Measurements from ENCODE around the gene SCAF1. TPM values are rescaled to one million over a fixed set of nuclear protein-coding genes. Genes with fewer than 3 reads are reported as not detected.

SCAF1 gene
- total and polyA plus RNA-seq, 2 of the 13 experiments (the other 11 are each of a cell fraction or from before 2014, with no cell fraction given) = 3.3 to 6.1 TPM

DNA sequence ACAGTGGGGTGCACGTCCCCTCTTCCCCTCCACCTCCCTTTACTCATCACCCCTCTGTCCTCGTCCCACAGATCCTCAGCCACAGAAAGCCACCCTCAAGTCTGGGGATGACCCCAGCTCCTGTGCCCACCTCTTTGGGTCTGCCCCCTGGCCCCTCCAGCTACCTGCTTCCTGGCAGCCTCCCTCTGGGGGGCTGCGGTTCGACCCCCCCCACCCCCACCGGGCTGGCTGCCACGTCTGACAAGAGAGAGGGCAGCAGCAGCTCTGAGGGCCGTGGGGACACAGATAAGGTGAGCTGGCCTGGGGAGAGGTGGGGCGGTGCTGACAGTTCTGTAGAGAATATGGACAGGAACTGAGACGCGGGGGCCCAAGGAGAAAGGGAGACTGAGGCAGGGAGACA lies 12.6 kb downstream of the SCAF1 start:
- intact Hi-C loops (cut with micrococcal nuclease; ENCODE audit: unreplicated experiment) (no loop called here), in situ Hi-C loops (cut with HindIII; ENCODE audit: extremely low pct_ligation_motif_present, low pct_unique_long_range_greater_than_20kb) (no loop called here)
- Histone ChIP-seq H3K4me2 (ENCODE audit: low read depth, low read length) (no peak overlapping the region), H3K27me3 (ENCODE audit: control insufficient read depth in 1 of 2, insufficient read depth in 2 of 2, low read length in 2 of 2) (no peaks in the 10 kb centered on the region), H3K79me2 (ENCODE audit: insufficient read depth, low read length) (no peaks in the 10 kb centered on the region), H3K4me1 (ENCODE audit: insufficient read depth, low read length) (peaks cover 14% of the 10 kb centered on the region; the same call in 1 of the 2 replicates), H3K9me3 (ENCODE audit: low read length) (no peaks in the 10 kb centered on the region), H3K9ac (ENCODE audit: insufficient read depth, low read depth, low read length) (no peak overlapping the region), H3K4me3 (replicated peaks in 1 of 3; ENCODE audit: insufficient read depth in 1 of 3, low read depth in 2 of 3, low read length in 3 of 3) (no peak overlapping the region), H3K36me3 (replicated peaks in 1 of 2; ENCODE audit: control insufficient read depth in 1 of 2, insufficient read depth in 2 of 2, low read length in 2 of 2) (peaks cover 34 to 69% of the 10 kb centered on the region in 2 experiments; a peak in 4 of 5 replicates), H3K27ac (ENCODE audit: extremely low read length, insufficient read depth, low read length) (no peak overlapping the region), H4K20me1 (ENCODE audit: insufficient read depth, low read length) (no peaks in the 10 kb centered on the region), H2AFZ (ENCODE audit: low read length) (no peak overlapping the region)
- ChIA-PET CTCF (ENCODE audit: low intra/inter-chr PET ratio, low total read pairs) (no interaction called here), POLR2A (interaction anchor here (1.2 to 1.5 kb wide), 2 partner anchors 15 to 22 kb away, joined by 3 to 4 read pairs; partner anchors contain the start of gene RRAS)
- DNase-seq (ENCODE audit: low spot score) (no peak), FAIRE-seq (no peak), ATAC-seq (no peak)
- 93% methylated on average over 10 of the region's 10 CpGs for WGBS (ENCODE audit: low lambda C conversion rate)
- BruUV-seq (replicated peaks) = no TSS peak
- TF ChIP-seq ZC3H13 (CRISPR knock-in tag; IDR thresholded peaks at IDR 0.05) (no peak), KDM1A (CRISPR knock-in tag; IDR thresholded peaks at IDR 0.05) (no peak), DR1 (CRISPR knock-in tag; IDR thresholded peaks at IDR 0.05) (no peak), ZNF224 (CRISPR knock-in tag; IDR thresholded peaks at IDR 0.05) (no peak), SNRNP70 (IDR thresholded peaks at IDR 0.05; ENCODE audit: low read depth, low read length) (no peak), NFIB (CRISPR knock-in tag; IDR thresholded peaks at IDR 0.05; ENCODE audit: borderline replicate concordance) (no peak), NCOR1 (IDR thresholded peaks at IDR 0.05; ENCODE audit: borderline replicate concordance, low read length) (no peak)
- TF ChIP-seq, protein P1, sequence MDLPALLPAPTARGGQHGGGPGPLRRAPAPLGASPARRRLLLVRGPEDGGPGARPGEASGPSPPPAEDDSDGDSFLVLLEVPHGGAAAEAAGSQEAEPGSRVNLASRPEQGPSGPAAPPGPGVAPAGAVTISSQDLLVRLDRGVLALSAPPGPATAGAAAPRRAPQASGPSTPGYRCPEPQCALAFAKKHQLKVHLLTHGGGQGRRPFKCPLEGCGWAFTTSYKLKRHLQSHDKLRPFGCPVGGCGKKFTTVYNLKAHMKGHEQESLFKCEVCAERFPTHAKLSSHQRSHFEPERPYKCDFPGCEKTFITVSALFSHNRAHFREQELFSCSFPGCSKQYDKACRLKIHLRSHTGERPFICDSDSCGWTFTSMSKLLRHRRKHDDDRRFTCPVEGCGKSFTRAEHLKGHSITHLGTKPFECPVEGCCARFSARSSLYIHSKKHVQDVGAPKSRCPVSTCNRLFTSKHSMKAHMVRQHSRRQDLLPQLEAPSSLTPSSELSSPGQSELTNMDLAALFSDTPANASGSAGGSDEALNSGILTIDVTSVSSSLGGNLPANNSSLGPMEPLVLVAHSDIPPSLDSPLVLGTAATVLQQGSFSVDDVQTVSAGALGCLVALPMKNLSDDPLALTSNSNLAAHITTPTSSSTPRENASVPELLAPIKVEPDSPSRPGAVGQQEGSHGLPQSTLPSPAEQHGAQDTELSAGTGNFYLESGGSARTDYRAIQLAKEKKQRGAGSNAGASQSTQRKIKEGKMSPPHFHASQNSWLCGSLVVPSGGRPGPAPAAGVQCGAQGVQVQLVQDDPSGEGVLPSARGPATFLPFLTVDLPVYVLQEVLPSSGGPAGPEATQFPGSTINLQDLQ (CRISPR knock-in tag; IDR thresholded peaks at IDR 0.05) = no peak
- TF ChIP-seq, protein P2, sequence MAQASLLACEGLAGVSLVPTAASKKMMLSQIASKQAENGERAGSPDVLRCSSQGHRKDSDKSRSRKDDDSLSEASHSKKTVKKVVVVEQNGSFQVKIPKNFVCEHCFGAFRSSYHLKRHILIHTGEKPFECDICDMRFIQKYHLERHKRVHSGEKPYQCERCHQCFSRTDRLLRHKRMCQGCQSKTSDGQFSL (CRISPR knock-in tag; IDR thresholded peaks at IDR 0.05) = no peak
- TF ChIP-seq, protein P3, sequence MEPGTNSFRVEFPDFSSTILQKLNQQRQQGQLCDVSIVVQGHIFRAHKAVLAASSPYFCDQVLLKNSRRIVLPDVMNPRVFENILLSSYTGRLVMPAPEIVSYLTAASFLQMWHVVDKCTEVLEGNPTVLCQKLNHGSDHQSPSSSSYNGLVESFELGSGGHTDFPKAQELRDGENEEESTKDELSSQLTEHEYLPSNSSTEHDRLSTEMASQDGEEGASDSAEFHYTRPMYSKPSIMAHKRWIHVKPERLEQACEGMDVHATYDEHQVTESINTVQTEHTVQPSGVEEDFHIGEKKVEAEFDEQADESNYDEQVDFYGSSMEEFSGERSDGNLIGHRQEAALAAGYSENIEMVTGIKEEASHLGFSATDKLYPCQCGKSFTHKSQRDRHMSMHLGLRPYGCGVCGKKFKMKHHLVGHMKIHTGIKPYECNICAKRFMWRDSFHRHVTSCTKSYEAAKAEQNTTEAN (CRISPR knock-in tag; conservative IDR thresholded peaks at IDR 0.05) = no peak

All from HepG2 (cell line).